PC-9 (cell line): ENCODE measurements around the gene PRAMEF26. TPM values are rescaled to one million over a fixed set of nuclear protein-coding genes. Genes with fewer than 3 reads are reported as not detected.
"Not testable (repeated sequence)": the region's sequence is repeated elsewhere in the genome, so short reads cannot be mapped to it uniquely, and the experiment has no call there.

Experiments used
- Bru-seq: library from RNA; stranded (reverse); fragments of 400-500 nt; gene quantifications from one replicate; lab custom pipeline; 2021; lab: Mats Ljungman, UMichigan
- BruChase-seq, 2 experiments: library from RNA; stranded (reverse); fragments of 400-500 nt; gene quantifications; one replicate each; lab custom pipeline; 2021; lab: Mats Ljungman, UMichigan
- BruUV-seq: library from RNA; stranded (reverse); fragments of 400-500 nt; replicated peaks from 2 replicates; lab custom pipeline; 2021; lab: Mats Ljungman, UMichigan
- CTCF ChIA-PET: fragments of 300-600 bp; sonication (Branson Sonifier 250); formaldehyde crosslinking; loops from one replicate; lab custom pipeline; 2022; ENCODE audit warnings: antibody characterized with exemption; lab: Charles Lee
- POLR2A ChIA-PET: fragments of 300-600 bp; sonication (Branson Sonifier 250); formaldehyde crosslinking; loops from one replicate; lab custom pipeline; 2022; ENCODE audit warnings: antibody characterized with exemption; ENCODE audit not compliant: unreplicated experiment; lab: Charles Lee
- DNase-seq, 2 experiments: peaks; one replicate each; pipeline versions ENCODE4 v3.0.0 to v3.0.0-alpha.2; 2015 to 2022; ENCODE audit warnings: mixed read lengths in 1 of 2
- H2AFZ ChIP-seq: fragments of 200-600 bp; sonication (generic); 2 replicates; pipeline ENCODE4 v1.8.1; 2017; ENCODE audit warnings: antibody characterized with exemption
- H3F3A ChIP-seq: fragments of 200-600 bp; sonication (generic); 2 replicates; pipeline ENCODE4 v1.8.1; 2017; ENCODE audit warnings: antibody characterized with exemption, mild to moderate bottlenecking, low read depth; ENCODE audit not compliant: insufficient read depth
- H3K27ac ChIP-seq: fragments of 200-600 bp; sonication (generic); 2 replicates; pipeline ENCODE4 v1.6.1; 2016; ENCODE audit warnings: mixed run types
- H3K27me3 ChIP-seq: fragments of 200-600 bp; sonication (generic); 2 replicates; pipeline ENCODE4 v1.6.1; 2016; ENCODE audit warnings: low read depth, mixed run types; ENCODE audit not compliant: insufficient read depth
- H3K36me3 ChIP-seq: fragments of 200-600 bp; sonication (generic); 2 replicates; pipeline ENCODE4 v1.6.1; 2016; ENCODE audit warnings: low read depth, mixed run types
- H3K4me1 ChIP-seq: fragments of 200-600 bp; sonication (generic); replicated peaks from 2 replicates; pipeline ENCODE4 v1.6.1; 2016; ENCODE audit warnings: mixed run types; ENCODE audit not compliant: insufficient read depth
- H3K4me2 ChIP-seq: fragments of 200-600 bp; sonication (generic); 2 replicates; pipeline ENCODE4 v1.6.1; 2017; ENCODE audit warnings: mixed run types
- H3K4me3 ChIP-seq: fragments of 200-600 bp; sonication (generic); 2 replicates; pipeline ENCODE4 v1.6.1; 2016; ENCODE audit warnings: mixed run types
- H3K79me2 ChIP-seq: fragments of 200-600 bp; sonication (generic); 2 replicates; pipeline ENCODE4 v1.6.1; 2017; ENCODE audit warnings: low read depth, mixed run types
- H3K9me2 ChIP-seq: fragments of 200-600 bp; sonication (generic); 2 replicates; pipeline ENCODE4 v1.8.1; 2017; ENCODE audit warnings: mild to moderate bottlenecking; ENCODE audit not compliant: insufficient read depth
- H3K9me3 ChIP-seq: fragments of 200-600 bp; sonication (generic); 2 replicates; pipeline ENCODE4 v1.8.1; 2016; ENCODE audit warnings: low read depth; ENCODE audit not compliant: insufficient read depth
- H4K20me1 ChIP-seq: fragments of 200-600 bp; sonication (generic); 2 replicates; pipeline ENCODE4 v1.8.1; 2017; ENCODE audit not compliant: insufficient read depth
- intact Hi-C: fragments of 100-400 bp; cut with micrococcal nuclease; formaldehyde crosslinking; loops from one replicate; pipeline ENCODE4 v1.10.0; 2022; ENCODE audit not compliant: unreplicated experiment
- long read RNA-seq: library from polyadenylated mRNA; stranded (forward); transcript quantifications from one replicate; pipeline ENCODE4 v2.0.0, GENCODE V29; 2022
- total RNA-seq: library from RNA; stranded (reverse); gene quantifications from 2 replicates; pipeline ENCODE4 v1.2.3, GENCODE V29; 2021

Gene PRAMEF26
- total RNA-seq = not detected in 2 replicates
- not detected for Bru-seq, nascent RNA
- BruChase-seq, experiment 1, labeled RNA remaining after a 2-hour chase = not detected
- BruChase-seq, experiment 2, labeled RNA remaining after a 6-hour chase = not detected
- long read RNA-seq = 0 reads

DNA sequence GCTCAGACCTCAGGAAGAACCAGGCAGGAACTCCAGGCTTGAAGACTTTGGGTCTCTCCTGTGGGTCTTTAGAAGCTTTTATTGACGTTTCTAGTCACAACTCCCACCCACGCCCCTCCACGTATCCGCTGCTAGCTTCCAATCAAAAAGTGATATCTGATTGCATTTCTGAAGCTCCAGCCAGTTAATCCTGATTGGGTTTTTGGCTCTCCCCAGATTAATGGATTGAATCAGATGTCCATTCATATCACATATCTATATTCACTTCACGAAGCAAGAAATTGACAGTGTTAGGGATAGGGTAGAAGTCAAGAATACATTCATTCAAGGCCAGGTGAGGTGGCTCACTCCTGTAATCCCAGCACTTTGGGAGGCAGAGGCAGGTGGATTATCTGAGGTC lies at the start of gene PRAMEF26:
PRAMEF26 (minus strand) TSS at position 101 of the 400 bp plus-strand sequence. CDS start 2,914 bp downstream, outside the sequence.
- H3F3A ChIP-seq, intact Hi-C loops, H3K27me3 ChIP-seq, H3K4me2 ChIP-seq, DNase-seq, BruUV-seq, POLR2A ChIA-PET, H2AFZ ChIP-seq, H3K4me1 ChIP-seq, H3K4me3 ChIP-seq, H3K27ac ChIP-seq, H3K36me3 ChIP-seq, H3K79me2 ChIP-seq, H3K9me2 ChIP-seq, H3K9me3 ChIP-seq, CTCF ChIA-PET, H4K20me1 ChIP-seq: not testable (repeated sequence)

- intact Hi-C loops, H3K27me3 ChIP-seq, H3K79me2 ChIP-seq, BruUV-seq, H3K4me1 ChIP-seq, H3K9me2 ChIP-seq, H3F3A ChIP-seq, POLR2A ChIA-PET, H4K20me1 ChIP-seq, H3K4me3 ChIP-seq, DNase-seq, H3K4me2 ChIP-seq, H2AFZ ChIP-seq, H3K36me3 ChIP-seq, H3K27ac ChIP-seq, H3K9me3 ChIP-seq, CTCF ChIA-PET: not testable (repeated sequence)
Measured at GRCh38 chr1:13201309-13201708, 45.5 kb upstream of the PRAMEF26 start, which contains the start of gene PRAMEF13. TSS of gene PRAMEF13 (minus strand) at chr1:13201409. CDS start at chr1:13199589, 1,820 bp downstream.

DNA sequence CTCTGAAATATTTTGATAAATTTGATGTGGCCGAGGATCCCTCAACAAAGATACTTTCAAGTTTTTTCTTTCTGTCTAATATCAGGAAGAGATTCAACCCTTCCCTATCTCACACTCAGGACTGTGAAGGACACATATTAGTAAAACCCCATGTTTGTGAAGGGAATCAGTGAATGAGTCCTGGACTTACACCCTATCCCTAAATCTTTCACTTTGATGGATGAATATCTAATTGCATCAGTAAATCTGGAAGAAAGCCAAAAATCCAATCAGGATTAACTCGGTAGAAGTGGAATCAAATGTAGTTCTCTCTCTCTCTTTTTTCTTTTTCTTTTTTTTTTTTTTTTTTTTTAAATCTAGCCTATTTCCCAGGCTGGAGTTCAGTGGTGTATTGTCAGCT lies 15.7 kb upstream of the PRAMEF26 start, which contains the start of gene PRAMEF9:
PRAMEF9 (plus strand) TSS at position 301 of the 400 bp plus-strand sequence. CDS start 3,433 bp downstream, outside the sequence.
- CTCF ChIA-PET = not testable (repeated sequence)

DNA sequence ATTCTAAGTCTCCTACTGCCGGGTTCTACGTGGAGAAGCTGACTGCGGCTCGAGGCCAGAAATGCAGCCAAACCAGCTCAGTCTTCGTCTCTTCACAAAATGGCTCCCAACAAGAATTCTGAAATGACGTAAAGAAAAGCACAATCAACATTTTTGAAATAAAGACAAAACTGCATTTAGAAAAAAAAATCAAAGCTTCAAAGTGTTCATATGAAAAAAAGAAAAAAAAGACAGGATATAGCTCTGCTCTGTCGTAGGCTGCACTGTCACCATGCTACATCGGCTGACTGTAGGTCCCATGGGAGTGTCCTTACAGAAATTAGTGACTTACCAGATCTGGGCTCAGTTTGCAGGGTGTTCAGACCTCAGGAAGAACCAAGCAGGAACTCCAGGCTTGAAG lies 9.7 kb upstream of the PRAMEF26 start, which contains the start of gene HNRNPCL4:
HNRNPCL4 (minus strand) TSS at position 101 of the 400 bp plus-strand sequence. CDS start 164 bp downstream, outside the sequence.
- H3K4me1 ChIP-seq, H3K4me3 ChIP-seq, H3K27me3 ChIP-seq, H3K79me2 ChIP-seq, H3K4me2 ChIP-seq, intact Hi-C loops, BruUV-seq, CTCF ChIA-PET, H4K20me1 ChIP-seq, H3K36me3 ChIP-seq, POLR2A ChIA-PET, H2AFZ ChIP-seq, H3F3A ChIP-seq, H3K27ac ChIP-seq, H3K9me3 ChIP-seq, DNase-seq, H3K9me2 ChIP-seq: not testable (repeated sequence)

More for the DNA sequence above, 15.7 kb upstream of the PRAMEF26 start, which contains the start of gene PRAMEF9:
- H3K4me2 ChIP-seq, H3K79me2 ChIP-seq, H2AFZ ChIP-seq, H3K27me3 ChIP-seq, H3K9me3 ChIP-seq, H3F3A ChIP-seq, H3K27ac ChIP-seq, H3K36me3 ChIP-seq, POLR2A ChIA-PET, intact Hi-C loops, H3K4me3 ChIP-seq, BruUV-seq, DNase-seq, H4K20me1 ChIP-seq, H3K4me1 ChIP-seq, H3K9me2 ChIP-seq: not testable (repeated sequence)

DNA sequence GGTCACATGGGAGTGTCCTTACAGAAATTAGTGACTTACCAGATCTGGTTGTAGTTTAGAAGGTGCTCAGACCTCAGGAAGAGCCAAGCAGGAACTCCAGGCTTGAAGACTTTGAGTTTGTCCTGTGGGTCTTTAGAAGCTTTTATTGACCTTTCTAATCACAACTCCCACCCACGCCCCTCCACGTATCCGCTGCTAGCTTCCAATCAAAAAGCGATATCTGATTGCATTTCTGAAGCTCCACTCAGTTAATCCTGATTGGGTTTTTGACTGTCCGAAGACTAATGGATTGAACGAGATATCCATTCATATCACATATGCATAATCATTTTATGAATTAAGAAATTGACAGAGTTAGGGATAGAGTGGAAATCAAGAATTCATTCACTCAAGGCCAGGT lies 39.1 kb downstream of the PRAMEF26 start, which contains the start of gene HNRNPCL2:
HNRNPCL2 (minus strand) TSS at position 101 of the 400 bp plus-strand sequence. CDS start 454 bp downstream, outside the sequence.
- H3K4me3 ChIP-seq, POLR2A ChIA-PET, H3K4me1 ChIP-seq, H3K4me2 ChIP-seq, H3K36me3 ChIP-seq, H3K27ac ChIP-seq, BruUV-seq, H4K20me1 ChIP-seq, H3K27me3 ChIP-seq, CTCF ChIA-PET, H3F3A ChIP-seq, H3K79me2 ChIP-seq, H3K9me2 ChIP-seq, DNase-seq, H3K9me3 ChIP-seq, intact Hi-C loops, H2AFZ ChIP-seq: not testable (repeated sequence)

Other genes with a start within 250 kb of the PRAMEF26 start
- gene PRAMEF7, start 239.4 kb downstream of the PRAMEF26 start, total RNA-seq = not detected in 2 replicates
- gene PRAMEF6, start 208.4 kb downstream of the PRAMEF26 start, total RNA-seq = not detected in 2 replicates
- gene PRAMEF27, start 99.4 kb downstream of the PRAMEF26 start, total RNA-seq = not detected in 2 replicates
- gene HNRNPCL3, start 95.2 kb downstream of the PRAMEF26 start, total RNA-seq = not detected in 2 replicates
- not detected in 2 replicates for gene PRAMEF25, start 85.2 kb downstream of the PRAMEF26 start, total RNA-seq
- not detected in 2 replicates for gene HNRNPCL2, start 39.2 kb downstream of the PRAMEF26 start, total RNA-seq
- not detected in 2 replicates for gene HNRNPCL4, start 9.6 kb upstream of the PRAMEF26 start, total RNA-seq
- gene PRAMEF9, start 15.8 kb upstream of the PRAMEF26 start, total RNA-seq = not detected in 2 replicates
- not detected in 2 replicates for gene PRAMEF13, start 45.4 kb upstream of the PRAMEF26 start, total RNA-seq
- not detected in 2 replicates for gene PRAMEF18, start 70.1 kb upstream of the PRAMEF26 start, total RNA-seq
- not detected in 2 replicates for gene PRAMEF5, start 98.2 kb upstream of the PRAMEF26 start, total RNA-seq
- gene PRAMEF8, start 129.1 kb upstream of the PRAMEF26 start, total RNA-seq = not detected in 2 replicates
- gene PRAMEF33, start 147.5 kb upstream of the PRAMEF26 start, total RNA-seq = not detected in 2 replicates
- not detected in 2 replicates for gene PRAMEF15, start 159.6 kb upstream of the PRAMEF26 start, total RNA-seq
- not detected in 2 replicates for gene PRAMEF14, start 191.1 kb upstream of the PRAMEF26 start, total RNA-seq
- gene PRAMEF19, start 215.9 kb upstream of the PRAMEF26 start, total RNA-seq = not detected in 2 replicates
- not detected in 2 replicates for gene PRAMEF17, start 233.6 kb upstream of the PRAMEF26 start, total RNA-seq